SU-DHL-6 (cell line): Measurements from ENCODE around the gene CD47.

ENCODE experiments used
- H2AFZ ChIP-seq: fragments of 200-600 bp; sonication (generic); 2 replicates; pipeline ENCODE4 v1.6.1; 2014; ENCODE audit warnings: low read depth, mild to moderate bottlenecking, moderate library complexity, mixed read lengths, antibody characterized with exemption, low read length; ENCODE audit not compliant: severe bottlenecking
- H3F3A ChIP-seq: fragments of 200-600 bp; shearing (Covaris generic); 2 replicates; pipeline ENCODE4 v1.6.0; 2016; ENCODE audit warnings: antibody characterized with exemption, mild to moderate bottlenecking; ENCODE audit not compliant: insufficient read depth
- H3K27ac ChIP-seq: fragments of 200-600 bp; sonication (generic); 2 replicates; pipeline ENCODE4 v1.5.1; 2016; ENCODE audit warnings: low read depth, mild to moderate bottlenecking, low read length, moderate library complexity, mixed read lengths
- H3K27me3 ChIP-seq: fragments of 200-600 bp; sonication (generic), shearing (Covaris generic); 2 replicates; pipeline ENCODE4 v1.6.0; 2014; ENCODE audit warnings: mild to moderate bottlenecking, low read length
- H3K36me3 ChIP-seq: fragments of 200-600 bp; sonication (generic); 2 replicates; pipeline ENCODE4 v1.6.1; 2014; ENCODE audit warnings: mild to moderate bottlenecking, low read length, mixed read lengths
- H3K4me2 ChIP-seq: fragments of 300-600, 200-600 bp; shearing (Covaris generic), sonication (generic); 2 replicates; pipeline ENCODE4 v1.6.0; 2014; ENCODE audit warnings: low read length, low read depth, mild to moderate bottlenecking; ENCODE audit not compliant: poor library complexity, severe bottlenecking
- H3K4me3 ChIP-seq: fragments of 200-600 bp; sonication (generic); 2 replicates; pipeline ENCODE4 v1.5.1; 2014; ENCODE audit warnings: antibody characterized with exemption, low read length, mild to moderate bottlenecking, mixed read lengths; ENCODE audit not compliant: insufficient read depth, poor library complexity, severe bottlenecking
- H3K79me2 ChIP-seq: fragments of 200-600 bp; sonication (generic); 2 replicates; pipeline ENCODE4 v1.6.1; 2014; ENCODE audit warnings: mild to moderate bottlenecking, low read length, moderate library complexity; ENCODE audit not compliant: insufficient read depth
- H3K9ac ChIP-seq: fragments of 200-600 bp; sonication (generic); 2 replicates; pipeline ENCODE4 v1.7.0; 2014; ENCODE audit warnings: mild to moderate bottlenecking, low read length
- H3K9me2 ChIP-seq: fragments of 200-600 bp; sonication (generic); replicated peaks from 2 replicates; pipeline ENCODE4 v1.6.1; 2014; ENCODE audit warnings: low read length; ENCODE audit not compliant: insufficient read depth
- H3K9me3 ChIP-seq: fragments of 200-600 bp; sonication (generic); 2 replicates; pipeline ENCODE4 v1.6.1; 2014; ENCODE audit warnings: low read length, mixed read lengths; ENCODE audit not compliant: insufficient read depth
- H4K20me1 ChIP-seq: fragments of 200-600 bp; sonication (generic); 2 replicates; pipeline ENCODE4 v1.6.1; 2014; ENCODE audit warnings: low read depth, mild to moderate bottlenecking, antibody characterized with exemption, low read length, moderate library complexity, mixed read lengths
- CTCF ChIP-seq: fragments of 200-600 bp; sonication (generic); IDR thresholded peaks from one replicate; pipeline ENCODE4 v1.5.1; 2017; ENCODE audit warnings: antibody characterized with exemption, mild to moderate bottlenecking, low read length, moderate library complexity; ENCODE audit not compliant: insufficient read depth, poor library complexity, severe bottlenecking
- EZH2phosphoT487 ChIP-seq: fragments of 200-600 bp; sonication (generic), shearing (Covaris generic); conservative IDR thresholded peaks from 2 replicates; pipeline ENCODE4 v1.6.1; 2018; ENCODE audit warnings: mild to moderate bottlenecking, antibody characterized with exemption, low read length, moderate library complexity, mixed read lengths

The CD47 gene

GRCh38 chr3:108110934-108111333 is 20.1 kb upstream of the CD47 start:
- Histone ChIP-seq H3K36me3 (no peaks in the 10 kb centered on the region), H3K9ac (no peak overlapping the region), H3K27ac (no peak overlapping the region), H4K20me1 (no peaks in the 10 kb centered on the region), H3K9me2 (no peaks in the 10 kb centered on the region), H3K9me3 (no peaks in the 10 kb centered on the region), H3K4me2 (no peak overlapping the region), H3K4me3 (no peak overlapping the region), H2AFZ (no peak overlapping the region), H3K27me3 (no peaks in the 10 kb centered on the region), H3K79me2 (no peaks in the 10 kb centered on the region), H3F3A (no peaks in the 10 kb centered on the region)
- TF ChIP-seq CTCF (no peak), EZH2phosphoT487 (no peak)

- Histone ChIP-seq H3K4me2 (no peak overlapping the region), H3K9me2 (no peaks in the 10 kb centered on the region), H3K4me3 (no peak overlapping the region), H3K9ac (no peak overlapping the region), H3K27ac (no peak overlapping the region), H4K20me1 (no peaks in the 10 kb centered on the region), H2AFZ (no peak overlapping the region), H3F3A (no peaks in the 10 kb centered on the region), H3K9me3 (no peaks in the 10 kb centered on the region), H3K36me3 (no peaks in the 10 kb centered on the region), H3K79me2 (no peaks in the 10 kb centered on the region), H3K27me3 (no peaks in the 10 kb centered on the region)
- TF ChIP-seq EZH2phosphoT487 (no peak), CTCF (no peak)
Observed at GRCh38 chr3:108108416-108108815, 17.6 kb upstream of the CD47 start.

GRCh38 chr3:108106449-108106848 is 15.6 kb upstream of the CD47 start:
- no peak for TF ChIP-seq EZH2phosphoT487
- TF ChIP-seq CTCF, result no peak
- H3K9me3 ChIP-seq, result no peaks in the 10 kb centered on the region
- no peaks in the 10 kb centered on the region for H3K27me3 ChIP-seq
- no peak overlapping the region for H3K27ac ChIP-seq
- H3K4me3 ChIP-seq, result no peak overlapping the region
- H3K79me2 ChIP-seq, result no peaks in the 10 kb centered on the region
- no peak overlapping the region for H3K4me2 ChIP-seq
- no peaks in the 10 kb centered on the region for H3K9me2 ChIP-seq
- H4K20me1 ChIP-seq, result no peaks in the 10 kb centered on the region
- no peak overlapping the region for H2AFZ ChIP-seq
- no peak overlapping the region for H3K9ac ChIP-seq
- H3F3A ChIP-seq, result no peaks in the 10 kb centered on the region
- H3K36me3 ChIP-seq, result no peaks in the 10 kb centered on the region
